IMR-90 (cell line): ENCODE data around the gene KIF3B.

Source experiments
- CEBPB ChIP-seq: IDR thresholded peaks from 2 replicates; pipeline ENCODE4 v1.6.1; 2012; ENCODE audit warnings: low read depth, low read length, improper control_type of control experiment
- CTCF ChIP-seq: conservative IDR thresholded peaks from 2 replicates; pipeline ENCODE4 v1.5.1; 2012; ENCODE audit warnings: mild to moderate bottlenecking, low read depth, low read length, improper control_type of control experiment
- POLR2A ChIP-seq: IDR thresholded peaks from 2 replicates; pipeline ENCODE4 v1.6.1; 2012; ENCODE audit warnings: mild to moderate bottlenecking, low read depth, low read length
- SMC3 ChIP-seq: fragments of 150-350 bp; IDR thresholded peaks from 2 replicates; pipeline ENCODE4 v1.6.1; 2016; ENCODE audit warnings: low read depth, mild to moderate bottlenecking, antibody characterized with exemption, low read length, moderate library complexity
- USF2 ChIP-seq: fragments of 150-350 bp; IDR thresholded peaks from 2 replicates; pipeline ENCODE4 v1.6.1; 2017; ENCODE audit warnings: mild to moderate bottlenecking, antibody characterized with exemption, low read length, low read depth

- TF ChIP-seq CTCF: no peak
- no peak for TF ChIP-seq CEBPB
- TF ChIP-seq USF2: no peak
- TF ChIP-seq POLR2A: no peak
- no peak for TF ChIP-seq SMC3
Observed at GRCh38 chr20:32315891-32316290, 38.4 kb downstream of the KIF3B start.
